Limb (tissue), 2 donors: ENCODE measurements around the gene GAB3.
A peak's percentile ranks its signal among the peaks of the same experiment; 100 is the strongest.

Experiments
- DNase-seq, 2 donors: peaks; one replicate each; pipeline ENCODE4 v3.0.0-alpha.2; 2016; ENCODE audit errors: extremely low spot score in 2 of 2

GAB3 gene

GRCh38 chrX:154750301-154751202, at the start of gene GAB3:
GAB3 (minus strand) TSS chrX:154751077; CDS start chrX:154751025, 52 bp downstream.
- DNase-seq: peak in 1 of 2 donors; percentile 51

GRCh38 chrX:154799556-154800348, 48.9 kb upstream of the GAB3 start:
- no peak for DNase-seq

GRCh38 chrX:154797006-154797405, 46.1 kb upstream of the GAB3 start:
- DNase-seq: no peak

- no peak for DNase-seq
Observed at GRCh38 chrX:154795016-154795415, 44.1 kb upstream of the GAB3 start.

GRCh38 chrX:154793084-154793795, 42.4 kb upstream of the GAB3 start:
- DNase-seq: no peak

- DNase-seq: no peak
Observed at GRCh38 chrX:154791939-154792338, 41.1 kb upstream of the GAB3 start.

- DNase-seq: no peak
Observed at GRCh38 chrX:154791467-154791866, 40.6 kb upstream of the GAB3 start.

- DNase-seq: no peak
Observed at GRCh38 chrX:154785716-154786115, 34.8 kb upstream of the GAB3 start.

- DNase-seq: no peak
Observed at GRCh38 chrX:154784149-154784995, 33.5 kb upstream of the GAB3 start.

GRCh38 chrX:154780968-154781367, 30.1 kb upstream of the GAB3 start:
- DNase-seq: no peak

GRCh38 chrX:154779261-154779660, 28.4 kb upstream of the GAB3 start:
- DNase-seq: no peak

GRCh38 chrX:154776753-154777152, 25.9 kb upstream of the GAB3 start:
- DNase-seq: no peak

GRCh38 chrX:154775419-154776349, 24.8 kb upstream of the GAB3 start:
- DNase-seq: no peak

GRCh38 chrX:154774622-154775021, 23.7 kb upstream of the GAB3 start:
- DNase-seq: no peak

GRCh38 chrX:154762537-154763296, 11.8 kb upstream of the GAB3 start, which contains the start of gene DKC1:
DKC1 (plus strand) TSS chrX:154762864; CDS start chrX:154762966, 102 bp downstream.
- DNase-seq: peak; percentile 92 to 94

GRCh38 chrX:154761977-154762536, 11.2 kb upstream of the GAB3 start:
- DNase-seq: no peak

GRCh38 chrX:154758696-154759095, 7.8 kb upstream of the GAB3 start:
- no peak for DNase-seq

- no peak for DNase-seq
Observed at GRCh38 chrX:154751669-154752271, 893 bp upstream of the GAB3 start.
